ENCODE results near the gene XRCC1.
A peak's percentile ranks its signal among the peaks of the same experiment; 100 is the strongest.

XRCC1 gene

DNA sequence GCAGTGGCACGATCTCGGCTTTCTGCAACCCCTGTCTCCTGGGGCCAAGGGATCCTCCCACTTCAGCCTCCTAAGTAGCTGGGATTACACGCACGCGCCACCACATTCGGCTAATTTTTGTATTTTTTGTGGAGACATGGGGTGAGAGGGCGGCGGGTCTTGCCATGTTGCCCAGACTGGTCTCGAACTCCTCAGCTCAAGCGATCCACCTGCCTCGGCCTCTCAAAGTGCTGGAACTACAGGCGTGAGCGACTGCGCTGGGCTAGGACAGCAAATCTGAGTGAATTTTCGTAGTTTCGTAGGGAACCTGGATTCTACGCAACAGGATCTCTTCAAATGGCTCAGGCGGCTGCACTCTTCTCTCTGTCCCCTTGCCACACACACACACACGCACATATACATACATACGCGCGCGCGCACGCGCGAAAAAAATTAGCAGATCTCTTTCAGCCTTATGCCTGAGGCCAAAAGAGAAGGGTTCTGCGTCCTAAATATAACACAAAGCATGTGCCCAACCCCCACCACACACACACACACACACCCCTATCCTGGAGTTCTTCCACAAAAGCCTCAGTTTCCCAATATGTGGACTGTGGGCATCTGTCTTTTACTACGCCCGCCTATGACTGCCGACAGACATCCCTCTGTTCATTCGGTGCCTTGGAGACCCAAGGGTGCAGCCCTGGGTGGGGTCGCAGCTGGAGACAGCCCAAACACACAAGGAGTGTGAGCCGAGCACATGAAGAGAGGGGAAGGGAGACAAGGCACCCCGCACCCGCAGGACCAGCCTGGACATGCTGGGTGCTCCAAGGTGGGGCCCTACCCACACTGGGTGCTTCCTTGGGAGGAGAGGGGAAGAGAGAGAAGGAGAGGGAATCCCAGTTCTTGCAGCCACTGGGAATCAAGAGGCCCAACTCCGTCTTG is 890 bp upstream of the XRCC1 start:
- H3K36me3 ChIP-seq (replicated peaks): no peaks in the 10 kb centered on the region
- DNase-seq (ENCODE audit: low spot score in 2 of 2): no peak
- no peaks in the 10 kb centered on the region for H3K9me3 ChIP-seq
- in situ Hi-C loops (cut with MboI; ENCODE audit: low sequenced_read_pairs): no loop called here
- H3K27me3 ChIP-seq (ENCODE audit: low read depth): peaks cover 4% of the 10 kb centered on the region; the same call in 1 of the 2 replicates
- H3K4me3 ChIP-seq: peak overlapping the region; percentile 82
- peaks cover 4% of the 10 kb centered on the region for H3K4me1 ChIP-seq

DNA sequence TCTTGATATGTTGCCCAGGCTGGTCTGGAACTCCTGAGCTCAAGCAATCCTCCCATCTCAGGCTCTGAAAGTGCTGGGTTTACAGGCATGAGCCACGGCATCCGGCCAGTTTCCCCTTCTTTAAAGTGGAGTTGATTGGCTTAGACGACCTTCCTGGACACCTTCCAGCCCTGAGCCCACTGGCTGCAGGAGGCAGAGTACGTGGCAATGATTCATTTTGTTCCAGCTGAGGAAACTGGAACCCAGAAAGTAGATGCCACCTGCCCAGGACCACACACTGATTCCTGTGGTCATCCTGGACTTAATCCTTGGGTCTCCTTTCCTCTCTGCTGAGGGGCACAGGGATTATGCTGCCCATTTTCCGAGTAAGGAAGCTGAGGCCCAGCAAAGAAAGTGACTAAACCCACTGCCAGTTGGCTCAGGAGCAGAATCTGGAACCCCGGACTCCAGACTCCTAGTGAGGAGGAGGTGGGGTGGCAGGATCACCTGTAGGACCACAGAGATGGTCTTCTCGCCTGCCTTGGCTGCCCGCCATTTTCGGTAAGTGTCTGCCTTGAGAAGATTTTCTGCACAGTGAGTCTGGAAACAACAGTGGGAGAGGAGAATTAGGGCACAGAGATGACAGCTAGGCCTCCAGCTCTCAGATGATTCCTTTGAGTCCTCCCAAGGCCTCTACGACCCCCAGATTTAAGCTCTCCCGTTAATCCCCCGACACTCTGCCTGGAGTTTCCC is 737 bp downstream of the XRCC1 start:
- no peaks in the 10 kb centered on the region for H3K36me3 ChIP-seq (replicated peaks)
- H3K4me3 ChIP-seq: peak overlapping the region; percentile 82
- DNase-seq (ENCODE audit: low spot score in 2 of 2): peak in 1 of 2 experiments; percentile 25
- H3K27me3 ChIP-seq (ENCODE audit: low read depth): peaks cover 4% of the 10 kb centered on the region; the same call in 1 of the 2 replicates
- no peaks in the 10 kb centered on the region for H3K9me3 ChIP-seq
- in situ Hi-C loops (cut with MboI; ENCODE audit: low sequenced_read_pairs): no loop called here
- H3K4me1 ChIP-seq: peaks cover 4% of the 10 kb centered on the region

GRCh38 chr19:43572171-43572588 is 3.1 kb downstream of the XRCC1 start:
- Histone ChIP-seq H3K4me3 (no peak overlapping the region), H3K9me3 (no peaks in the 10 kb centered on the region), H3K4me1 (peaks cover 4% of the 10 kb centered on the region), H3K36me3 (replicated peaks) (no peaks in the 10 kb centered on the region), H3K27me3 (ENCODE audit: low read depth) (no peaks in the 10 kb centered on the region)
- no peak for DNase-seq (ENCODE audit: low spot score in 2 of 2)
- in situ Hi-C loops (cut with MboI; ENCODE audit: low sequenced_read_pairs): no loop called here

DNA sequence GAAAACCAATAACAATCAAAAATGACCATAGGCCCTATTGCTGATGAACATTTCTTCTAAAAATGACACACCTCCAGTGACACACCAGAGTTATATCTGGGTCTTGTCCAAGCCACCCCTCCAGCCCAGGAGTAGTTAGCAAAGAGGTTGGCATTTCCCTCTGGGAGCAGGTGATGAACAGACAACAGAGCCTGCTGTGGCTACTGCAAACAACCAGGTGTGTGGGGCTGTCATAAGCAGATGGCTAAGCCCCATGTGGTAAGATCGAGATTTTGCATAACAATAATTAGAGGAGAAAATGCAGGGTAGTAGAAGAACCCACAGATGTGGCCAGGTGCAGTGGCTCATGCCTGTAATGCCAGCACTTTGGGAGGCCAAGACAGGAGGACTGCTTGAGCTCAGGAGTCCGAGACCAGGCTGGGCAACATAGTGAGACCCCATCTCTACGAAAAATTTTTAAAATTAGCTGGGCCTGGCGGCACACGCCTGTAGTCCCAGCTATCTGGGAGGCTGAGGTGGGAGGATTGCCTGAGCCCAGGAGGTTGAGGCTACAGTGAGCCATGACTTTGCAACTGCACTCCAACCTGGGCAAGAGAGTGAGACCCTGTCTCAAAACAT is 5.0 kb downstream of the XRCC1 start:
- in situ Hi-C loops (cut with MboI; ENCODE audit: low sequenced_read_pairs): no loop called here
- Histone ChIP-seq H3K4me3 (no peak overlapping the region), H3K36me3 (replicated peaks) (no peaks in the 10 kb centered on the region), H3K4me1 (no peaks in the 10 kb centered on the region), H3K27me3 (ENCODE audit: low read depth) (no peaks in the 10 kb centered on the region), H3K9me3 (no peaks in the 10 kb centered on the region)
- no peak for DNase-seq (ENCODE audit: low spot score in 2 of 2)

GRCh38 chr19:43569657-43570056 is 5.7 kb downstream of the XRCC1 start:
- DNase-seq (ENCODE audit: low spot score in 2 of 2): no peak
- H3K4me1 ChIP-seq: no peaks in the 10 kb centered on the region
- in situ Hi-C loops (cut with MboI; ENCODE audit: low sequenced_read_pairs): no loop called here
- no peaks in the 10 kb centered on the region for H3K9me3 ChIP-seq
- H3K27me3 ChIP-seq (ENCODE audit: low read depth): no peaks in the 10 kb centered on the region
- H3K36me3 ChIP-seq (replicated peaks): no peaks in the 10 kb centered on the region
- H3K4me3 ChIP-seq: no peak overlapping the region

- DNase-seq (ENCODE audit: low spot score in 2 of 2): no peak
- no peaks in the 10 kb centered on the region for H3K36me3 ChIP-seq (replicated peaks)
- no peaks in the 10 kb centered on the region for H3K27me3 ChIP-seq (ENCODE audit: low read depth)
- H3K4me3 ChIP-seq: no peak overlapping the region
- in situ Hi-C loops (cut with MboI; ENCODE audit: low sequenced_read_pairs): no loop called here
- no peaks in the 10 kb centered on the region for H3K9me3 ChIP-seq
- no peaks in the 10 kb centered on the region for H3K4me1 ChIP-seq
Measured at GRCh38 chr19:43564800-43565199, 10.5 kb downstream of the XRCC1 start.

- no peak for DNase-seq (ENCODE audit: low spot score in 2 of 2)
- in situ Hi-C loops (cut with MboI; ENCODE audit: low sequenced_read_pairs): no loop called here
Measured at GRCh38 chr19:43563816-43564457, 11.4 kb downstream of the XRCC1 start.

GRCh38 chr19:43562698-43563241 is 12.6 kb downstream of the XRCC1 start:
- H3K27me3 ChIP-seq (ENCODE audit: low read depth): no peaks in the 10 kb centered on the region
- H3K4me3 ChIP-seq: no peak overlapping the region
- in situ Hi-C loops (cut with MboI; ENCODE audit: low sequenced_read_pairs): no loop called here
- H3K9me3 ChIP-seq: no peaks in the 10 kb centered on the region
- H3K36me3 ChIP-seq (replicated peaks): no peaks in the 10 kb centered on the region
- H3K4me1 ChIP-seq: no peaks in the 10 kb centered on the region
- DNase-seq (ENCODE audit: low spot score in 2 of 2): no peak

More at GRCh38 chr19:43563816-43564457, 11.4 kb downstream of the XRCC1 start:
- Histone ChIP-seq H3K36me3 (replicated peaks) (no peaks in the 10 kb centered on the region), H3K4me3 (no peak overlapping the region), H3K4me1 (no peaks in the 10 kb centered on the region), H3K27me3 (ENCODE audit: low read depth) (no peaks in the 10 kb centered on the region), H3K9me3 (no peaks in the 10 kb centered on the region)

- Histone ChIP-seq H3K36me3 (replicated peaks) (no peaks in the 10 kb centered on the region), H3K4me3 (no peak overlapping the region), H3K27me3 (ENCODE audit: low read depth) (no peaks in the 10 kb centered on the region), H3K4me1 (no peaks in the 10 kb centered on the region), H3K9me3 (no peaks in the 10 kb centered on the region)
- in situ Hi-C loops (cut with MboI; ENCODE audit: low sequenced_read_pairs): no loop called here
- no peak for DNase-seq (ENCODE audit: low spot score in 2 of 2)
Measured at GRCh38 chr19:43562226-43562697, 13.1 kb downstream of the XRCC1 start.

- Histone ChIP-seq H3K4me1 (no peaks in the 10 kb centered on the region), H3K36me3 (replicated peaks) (no peaks in the 10 kb centered on the region; the same call in 1 of the 2 replicates), H3K9me3 (no peaks in the 10 kb centered on the region), H3K4me3 (no peak overlapping the region), H3K27me3 (ENCODE audit: low read depth) (no peaks in the 10 kb centered on the region)
- DNase-seq (ENCODE audit: low spot score in 2 of 2): no peak
- in situ Hi-C loops (cut with MboI; ENCODE audit: low sequenced_read_pairs): no loop called here
Measured at GRCh38 chr19:43561139-43561970, 14.0 kb downstream of the XRCC1 start.

DNA sequence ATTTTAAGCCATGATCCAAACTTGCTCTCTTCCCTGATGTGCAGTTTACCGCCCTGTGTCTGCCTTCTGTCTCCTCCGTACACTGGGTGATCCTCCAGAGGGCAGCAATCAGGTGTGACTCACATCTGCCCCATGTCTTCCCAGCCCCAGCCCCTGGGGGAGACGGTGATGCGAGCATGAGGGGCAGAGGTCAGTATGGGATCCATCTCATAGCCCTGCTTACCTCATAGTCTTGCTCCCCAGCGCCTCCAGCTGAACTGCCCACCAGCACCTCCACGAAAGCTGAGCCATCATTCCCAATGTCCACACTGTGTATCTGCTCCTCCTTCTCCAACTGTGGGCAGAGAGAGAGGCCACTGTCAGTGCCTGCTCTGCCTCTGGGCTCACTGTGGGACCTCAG is 14.6 kb downstream of the XRCC1 start:
- Histone ChIP-seq H3K4me1 (no peaks in the 10 kb centered on the region), H3K9me3 (no peaks in the 10 kb centered on the region), H3K36me3 (replicated peaks) (no peaks in the 10 kb centered on the region; the same call in 1 of the 2 replicates), H3K27me3 (ENCODE audit: low read depth) (no peaks in the 10 kb centered on the region), H3K4me3 (no peak overlapping the region)
- in situ Hi-C loops (cut with MboI; ENCODE audit: low sequenced_read_pairs): no loop called here
- no peak for DNase-seq (ENCODE audit: low spot score in 2 of 2)

- in situ Hi-C loops (cut with MboI; ENCODE audit: low sequenced_read_pairs): no loop called here
- H3K4me3 ChIP-seq: no peak overlapping the region
- no peaks in the 10 kb centered on the region for H3K4me1 ChIP-seq
- H3K9me3 ChIP-seq: no peaks in the 10 kb centered on the region
- DNase-seq (ENCODE audit: low spot score in 2 of 2): peak; percentile 21 to 86
- peaks cover 22% of the 10 kb centered on the region for H3K36me3 ChIP-seq (replicated peaks)
- no peaks in the 10 kb centered on the region for H3K27me3 ChIP-seq (ENCODE audit: low read depth)
Measured at GRCh38 chr19:43555185-43555770, 20.0 kb downstream of the XRCC1 start.

Measured in HAP-1 (cell line).